HEK293T (cell line): Measurements from ENCODE around the gene PDE7B.

Experiments
- ARNT ChIP-seq: fragments of 450-650 bp; IDR thresholded peaks from 2 replicates; pipeline ENCODE4 v1.6.1; 2017; ENCODE audit warnings: mild to moderate bottlenecking
- BHLHE40 ChIP-seq: fragments of 450-650 bp; IDR thresholded peaks from 2 replicates; pipeline ENCODE4 v1.6.1; 2016; ENCODE audit warnings: mild to moderate bottlenecking, moderate library complexity, borderline replicate concordance
- ELF4 ChIP-seq: fragments of 450-650 bp; IDR thresholded peaks from 2 replicates; pipeline ENCODE4 v1.6.1; 2017; ENCODE audit warnings: antibody characterized with exemption
- FOXK2 ChIP-seq: fragments of 450-650 bp; IDR thresholded peaks from 2 replicates; pipeline ENCODE4 v1.6.1; 2016; ENCODE audit warnings: mild to moderate bottlenecking
- FOXM1 ChIP-seq: fragments of 450-650 bp; IDR thresholded peaks from 2 replicates; pipeline ENCODE4 v1.6.1; 2017; ENCODE audit warnings: mild to moderate bottlenecking, borderline replicate concordance
- LEF1 ChIP-seq: fragments of 450-650 bp; IDR thresholded peaks from 2 replicates; pipeline ENCODE4 v1.6.1; 2017; ENCODE audit warnings: mild to moderate bottlenecking, borderline replicate concordance
- SP1 ChIP-seq: fragments of 450-650 bp; IDR thresholded peaks from 2 replicates; pipeline ENCODE4 v1.6.1; 2017
- SUZ12 ChIP-seq: fragments of 450-650 bp; IDR thresholded peaks from 2 replicates; pipeline ENCODE4 v1.6.1; 2016; ENCODE audit warnings: mild to moderate bottlenecking
- TARDBP ChIP-seq: fragments of 450-650 bp; IDR thresholded peaks from 2 replicates; pipeline ENCODE4 v1.6.1; 2016
- TF ChIP-seq, protein P1 (sequence below): fragments of 450-650 bp; IDR thresholded peaks from 2 replicates; pipeline ENCODE4 v1.6.1; 2016

DNA sequence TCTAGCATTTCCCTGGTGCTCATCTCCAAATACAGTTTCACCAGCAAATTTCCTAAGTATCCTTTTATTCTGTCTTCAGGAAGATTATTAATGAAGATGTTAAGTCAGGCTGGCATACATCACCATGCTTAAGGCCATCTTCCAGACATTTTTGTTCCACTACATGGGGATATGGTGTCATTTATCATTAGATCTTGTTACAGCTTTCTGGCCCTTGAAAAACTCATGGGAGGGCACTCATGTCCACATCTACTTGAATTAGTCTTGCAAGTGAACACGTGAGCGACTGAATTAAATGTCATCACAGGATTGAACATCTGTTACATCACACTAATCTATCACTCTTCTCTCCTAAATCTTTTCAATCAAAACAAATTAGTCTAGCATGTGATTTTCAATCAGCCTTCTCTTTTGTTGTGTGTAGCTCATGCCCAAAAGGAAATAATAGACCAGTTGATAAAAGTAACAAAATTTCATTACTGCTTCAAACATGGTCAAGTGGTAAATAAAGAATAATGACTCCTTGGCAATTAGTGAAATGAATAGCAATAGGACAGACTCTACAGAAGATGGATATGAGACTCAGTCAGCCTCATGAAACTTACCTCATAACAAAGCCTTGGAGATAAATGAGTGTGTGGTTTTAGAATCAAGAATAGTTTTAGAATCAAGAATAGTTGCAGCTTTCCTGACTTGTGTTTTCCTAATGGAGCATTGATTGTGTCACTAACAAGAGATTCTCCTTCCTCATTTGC, 318.1 kb downstream of the PDE7B start:
- TF ChIP-seq LEF1: no peak
- TF ChIP-seq, protein P1, sequence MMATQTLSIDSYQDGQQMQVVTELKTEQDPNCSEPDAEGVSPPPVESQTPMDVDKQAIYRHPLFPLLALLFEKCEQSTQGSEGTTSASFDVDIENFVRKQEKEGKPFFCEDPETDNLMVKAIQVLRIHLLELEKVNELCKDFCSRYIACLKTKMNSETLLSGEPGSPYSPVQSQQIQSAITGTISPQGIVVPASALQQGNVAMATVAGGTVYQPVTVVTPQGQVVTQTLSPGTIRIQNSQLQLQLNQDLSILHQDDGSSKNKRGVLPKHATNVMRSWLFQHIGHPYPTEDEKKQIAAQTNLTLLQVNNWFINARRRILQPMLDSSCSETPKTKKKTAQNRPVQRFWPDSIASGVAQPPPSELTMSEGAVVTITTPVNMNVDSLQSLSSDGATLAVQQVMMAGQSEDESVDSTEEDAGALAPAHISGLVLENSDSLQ: no peak
- no peak for TF ChIP-seq SUZ12
- TF ChIP-seq FOXM1: no peak
- no peak for TF ChIP-seq SP1
- no peak for TF ChIP-seq TARDBP
- TF ChIP-seq BHLHE40: no peak
- no peak for TF ChIP-seq ELF4
- no peak for TF ChIP-seq FOXK2
- TF ChIP-seq ARNT: no peak
